HepG2 (cell line): Measurements from ENCODE around the gene EYA2. TPM values are rescaled to one million over a fixed set of nuclear protein-coding genes. Genes with fewer than 3 reads are reported as not detected.

ENCODE experiments used
- ATAC-seq: fragments of 200-7000 bp; cut with Tn5 transposase; 3 replicates; pipeline ENCODE4 v1.9.1; 2020; ENCODE audit warnings: mild to moderate bottlenecking, moderate library complexity
- BruUV-seq: library from RNA; stranded (reverse); fragments of 400-500 nt; replicated peaks from 2 replicates; lab custom pipeline; 2021; lab: Mats Ljungman, UMichigan
- CTCF ChIA-PET: fragments of 300-600 bp; formaldehyde crosslinking; extraction: SDS; loops from one replicate; lab custom pipeline; 2021; ENCODE audit warnings: low total read pairs, inconsistent platforms, low intra/inter-chr PET ratio; lab: Yijun Ruan, JAX
- POLR2A ChIA-PET: fragments of 350-600 bp; sonication (Branson Sonifier 250); formaldehyde crosslinking; loops from one replicate; lab custom pipeline; 2020; ENCODE audit warnings: antibody characterized with exemption, inconsistent platforms; lab: Yijun Ruan, JAX
- DNase-seq: peaks from one replicate; pipeline ENCODE4 v3.0.0-alpha.2; 2015; ENCODE audit warnings: low spot score
- FAIRE-seq: peaks from 3 replicates; lab custom pipeline; 2011; peaks lifted over from hg19 to GRCh38; lab: Jason Lieb, UNC
- H2AFZ ChIP-seq: one replicate; pipeline ENCODE4 v1.6.1; 2011; ENCODE audit warnings: low read length, inconsistent platforms
- H3K27ac ChIP-seq: fragments of 300-600 bp; 3 replicates; pipeline ENCODE4 v1.8.0; 2011; ENCODE audit warnings: mixed run types, mild to moderate bottlenecking, mixed read lengths, low read length, inconsistent platforms; ENCODE audit not compliant: insufficient read depth; ENCODE audit errors: extremely low read length
- H3K27me3 ChIP-seq, 2 experiments: fragments of 200-600 bp in 1 of 2; 2 replicates in 1 of 2; 3 replicates in 1 of 2; pipeline versions ENCODE4 v1.6.0 to v1.8.0; 2011; ENCODE audit warnings: low read length in 2 of 2, mild to moderate bottlenecking in 2 of 2, moderate library complexity in 2 of 2, inconsistent platforms in 1 of 2; ENCODE audit not compliant: insufficient read depth in 2 of 2, control insufficient read depth in 1 of 2
- H3K36me3 ChIP-seq, 2 experiments: fragments of 200-600 bp in 1 of 2; replicated peaks in 1 of 2; 2 replicates in 1 of 2; 3 replicates in 1 of 2; pipeline versions ENCODE4 v1.5.1 to v1.8.0; 2011; ENCODE audit warnings: low read length in 2 of 2, inconsistent platforms in 1 of 2; ENCODE audit not compliant: insufficient read depth in 2 of 2, control insufficient read depth in 1 of 2
- H3K4me1 ChIP-seq: 2 replicates; pipeline ENCODE4 v1.5.1; 2012; ENCODE audit warnings: low read length, inconsistent platforms; ENCODE audit not compliant: insufficient read depth
- H3K4me2 ChIP-seq: 2 replicates; pipeline ENCODE4 v1.6.0; 2011; ENCODE audit warnings: low read depth, low read length, inconsistent platforms
- H3K4me3 ChIP-seq, 3 experiments: fragments of 200-600 bp in 1 of 3; sonication (generic), shearing (Covaris generic) in 1 of 3; replicated peaks in 1 of 3; 2 replicates each; pipeline ENCODE4 v1.5.1; 2011 to 2016; ENCODE audit warnings: low read length in 3 of 3, inconsistent platforms in 2 of 3, low read depth in 2 of 3, mild to moderate bottlenecking in 2 of 3, control low read depth in 1 of 3, mixed read lengths in 1 of 3; ENCODE audit not compliant: insufficient read depth in 1 of 3
- H3K79me2 ChIP-seq: one replicate; pipeline ENCODE4 v1.6.1; 2011; ENCODE audit warnings: low read length, inconsistent platforms; ENCODE audit not compliant: insufficient read depth
- H3K9ac ChIP-seq: 2 replicates; pipeline ENCODE4 v1.6.0; 2011; ENCODE audit warnings: mild to moderate bottlenecking, low read depth, low read length, inconsistent platforms; ENCODE audit not compliant: insufficient read depth
- H3K9me3 ChIP-seq: 2 replicates; pipeline ENCODE4 v1.5.1; 2012; ENCODE audit warnings: mild to moderate bottlenecking, low read length
- H4K20me1 ChIP-seq: 2 replicates; pipeline ENCODE4 v1.6.0; 2011; ENCODE audit warnings: inconsistent platforms, mild to moderate bottlenecking, low read length, moderate library complexity; ENCODE audit not compliant: insufficient read depth
- ATF1 ChIP-seq: IDR thresholded peaks from 2 replicates; pipeline ENCODE4 v1.6.1; 2016; ENCODE audit warnings: mild to moderate bottlenecking, control low read depth
- CENPX ChIP-seq: sonication (generic); formaldehyde crosslinking; IDR thresholded peaks from 2 replicates; pipeline ENCODE4 v1.9.0; 2021; ENCODE audit warnings: mild to moderate bottlenecking, missing genetic modification reagents, moderate library complexity
- FOXK2 ChIP-seq: fragments of 450-650 bp; IDR thresholded peaks from 2 replicates; pipeline ENCODE4 v1.6.1; 2016
- HMGXB3 ChIP-seq: sonication (generic); formaldehyde crosslinking; IDR thresholded peaks from 2 replicates; pipeline ENCODE4 v1.4.0; 2020; ENCODE audit warnings: missing genetic modification reagents, borderline replicate concordance
- HNRNPK ChIP-seq: fragments of 200-400 bp; formaldehyde crosslinking; IDR thresholded peaks from 2 replicates; pipeline ENCODE4 v1.6.1; 2018; ENCODE audit warnings: low read length, low read depth, moderate library complexity, mild to moderate bottlenecking; ENCODE audit not compliant: poor library complexity, severe bottlenecking
- HOXA9 ChIP-seq: sonication (generic); formaldehyde crosslinking; IDR thresholded peaks from 2 replicates; pipeline ENCODE4 v1.8.1; 2022; ENCODE audit warnings: missing genetic modification reagents, mild to moderate bottlenecking, moderate library complexity, borderline replicate concordance
- KAT8 ChIP-seq: IDR thresholded peaks from 2 replicates; pipeline ENCODE4 v1.6.1; 2016; ENCODE audit warnings: missing genetic modification reagents, missing compliant biosample characterization
- PAWR ChIP-seq: sonication (generic); formaldehyde crosslinking; IDR thresholded peaks from 2 replicates; pipeline ENCODE4 v1.4.0; 2020; ENCODE audit warnings: missing genetic modification reagents, mild to moderate bottlenecking, borderline replicate concordance
- RFX3 ChIP-seq: IDR thresholded peaks from 2 replicates; pipeline ENCODE4 v1.6.1; 2016; ENCODE audit warnings: missing biosample characterization, missing genetic modification reagents
- SKI ChIP-seq: fragments of 450-650 bp; IDR thresholded peaks from one replicate; pipeline ENCODE4 v1.6.1; 2018; ENCODE audit warnings: mild to moderate bottlenecking; ENCODE audit not compliant: partially characterized antibody
- SNAI1 ChIP-seq: sonication (generic); formaldehyde crosslinking; IDR thresholded peaks from 2 replicates; pipeline ENCODE4 v1.5.0; 2020; ENCODE audit warnings: mild to moderate bottlenecking, missing genetic modification reagents, borderline replicate concordance
- SRSF1 ChIP-seq: fragments of 200-400 bp; formaldehyde crosslinking; optimal IDR thresholded peaks from 2 replicates; pipeline ENCODE3; 2017; ENCODE audit warnings: mild to moderate bottlenecking, low read depth, low read length, moderate library complexity
- ZFP90 ChIP-seq: sonication (generic); formaldehyde crosslinking; IDR thresholded peaks from 2 replicates; pipeline ENCODE4 v1.8.0; 2022; ENCODE audit warnings: missing genetic modification reagents, mild to moderate bottlenecking, inconsistent platforms, borderline replicate concordance
- ZKSCAN5 ChIP-seq: sonication (generic); formaldehyde crosslinking; IDR thresholded peaks from 2 replicates; pipeline ENCODE4 v1.5.1; 2020; ENCODE audit warnings: mild to moderate bottlenecking, missing genetic modification reagents
- ZNF567 ChIP-seq: sonication (generic); formaldehyde crosslinking; IDR thresholded peaks from 2 replicates; pipeline ENCODE4 v1.8.1; 2023; ENCODE audit warnings: mild to moderate bottlenecking, missing genetic modification reagents, borderline replicate concordance
- WGBS: methylation state at CpG from one replicate; pipeline ENCODE4 v1.1.6; 2017; ENCODE audit warnings: low lambda C conversion rate; 5-methylcytosine and 5-hydroxymethylcytosine counted together
- in situ Hi-C: cut with HindIII; loops from 2 replicates; pipeline ENCODE4 v1.10.0; 2017; ENCODE audit warnings: low pct_unique_long_range_greater_than_20kb; ENCODE audit not compliant: extremely low pct_ligation_motif_present
- intact Hi-C: fragments of 100-400 bp; cut with micrococcal nuclease; formaldehyde crosslinking; loops from one replicate; pipeline ENCODE4 v1.10.0; 2022; ENCODE audit not compliant: unreplicated experiment
- polyA plus RNA-seq, 8 experiments: library from polyadenylated mRNA; depleted of rRNA in 3 of 8; stranded (reverse) in 7 of 8; unstranded in 1 of 8; fragments of >200 nt; fragmentation: Illumina TruSeq in 4 of 8; extraction: Trizol in 4 of 8; gene quantifications; 2 replicates each; pipeline versions ENCODE4 v1.2.1 to v1.2.3, GENCODE V29; 2011 to 2016; ENCODE audit warnings: low read depth in 4 of 8, missing spikeins in 1 of 8, mixed read lengths in 1 of 8; ENCODE audit not compliant: insufficient read depth in 1 of 8
- total RNA-seq, 5 experiments: library from RNA; depleted of rRNA; stranded (reverse); fragments of >200 nt; fragmentation: Illumina TruSeq; extraction: Trizol; gene quantifications; 2 replicates each; pipeline ENCODE4 v1.2.3, GENCODE V29; 2016; ENCODE audit warnings: low read depth in 1 of 5

The EYA2 gene
- total and polyA plus RNA-seq, 2 of the 13 experiments (the other 11 are each of a cell fraction or from before 2014, with no cell fraction given) = not detected

- no peak for DNase-seq
- no peaks in the 10 kb centered on the region for H4K20me1 ChIP-seq
- no peak overlapping the region for H3K4me2 ChIP-seq
- no peaks in the 10 kb centered on the region for H3K4me1 ChIP-seq
- 0% methylated on average over 1 of the region's 1 CpG for WGBS
- no peak overlapping the region for H3K4me3 ChIP-seq
- no peak for ATAC-seq
- no peaks in the 10 kb centered on the region for H3K79me2 ChIP-seq
- no peak overlapping the region for H3K27ac ChIP-seq
- in situ Hi-C loops (no loop called here), intact Hi-C loops (no loop called here)
- FAIRE-seq = no peak
- ChIA-PET CTCF (no interaction called here), POLR2A (no interaction called here)
- no peaks in the 10 kb centered on the region for H3K36me3 ChIP-seq
- peak; percentile 91 for TF ChIP-seq HNRNPK
- no peak for TF ChIP-seq PAWR (CRISPR knock-in tag)
- no TSS peak for BruUV-seq
- H3K9ac ChIP-seq = no peak overlapping the region
- no peak overlapping the region for H2AFZ ChIP-seq
- H3K9me3 ChIP-seq = 0 out of 2 replicates have a peak, but pooled peaks cover 4% of the 10 kb centered on the region
- H3K27me3 ChIP-seq = no peaks in the 10 kb centered on the region; a peak in 1 of 5 replicates
Measured at GRCh38 chr20:47080365-47080764, 185.7 kb downstream of the EYA2 start.

- no peak overlapping the region for H3K4me3 ChIP-seq
- H3K9ac ChIP-seq = no peak overlapping the region
- H3K36me3 ChIP-seq = no peaks in the 10 kb centered on the region
- H3K9me3 ChIP-seq = no peaks in the 10 kb centered on the region
- no TSS peak for BruUV-seq
- no peak for FAIRE-seq
- CTCF ChIA-PET = no interaction called here
- H4K20me1 ChIP-seq = no peaks in the 10 kb centered on the region
- in situ Hi-C loops (no loop called here), intact Hi-C loops (no loop called here)
- H3K4me1 ChIP-seq = no peaks in the 10 kb centered on the region
- DNase-seq = no peak
- ATAC-seq = no peak
- H3K4me2 ChIP-seq = no peak overlapping the region
- WGBS = 26% methylated on average over 6 of the region's 6 CpGs
- H3K27me3 ChIP-seq = peaks cover 5 to 31% of the 10 kb centered on the region in 2 experiments; a peak in 4 of 5 replicates
- H3K27ac ChIP-seq = no peak overlapping the region
- no peak overlapping the region for H2AFZ ChIP-seq
- POLR2A ChIA-PET = no interaction called here
- H3K79me2 ChIP-seq = no peaks in the 10 kb centered on the region
- TF ChIP-seq HMGXB3 (CRISPR knock-in tag) (no peak), RFX3 (no peak), ATF1 (no peak), KAT8 (CRISPR knock-in tag) (no peak), CENPX (CRISPR knock-in tag) (no peak), SNAI1 (no peak), ZKSCAN5 (CRISPR knock-in tag) (no peak), HOXA9 (CRISPR knock-in tag) (no peak), ZNF567 (CRISPR knock-in tag) (no peak), ZFP90 (CRISPR knock-in tag) (no peak), FOXK2 (no peak), SRSF1 (no peak), SKI (no peak)
Measured at GRCh38 chr20:47086316-47086715, 191.7 kb downstream of the EYA2 start.
